GM18870 (cell line): ENCODE data around the gene C14orf180.

Experiments used
- ATAC-seq: cut with Tn5 transposase; IDR thresholded peaks from one replicate; pipeline ENCODE4 v1.9.1; 2021; ENCODE audit warnings: moderate library complexity; ENCODE audit not compliant: unreplicated experiment

Gene C14orf180

DNA sequence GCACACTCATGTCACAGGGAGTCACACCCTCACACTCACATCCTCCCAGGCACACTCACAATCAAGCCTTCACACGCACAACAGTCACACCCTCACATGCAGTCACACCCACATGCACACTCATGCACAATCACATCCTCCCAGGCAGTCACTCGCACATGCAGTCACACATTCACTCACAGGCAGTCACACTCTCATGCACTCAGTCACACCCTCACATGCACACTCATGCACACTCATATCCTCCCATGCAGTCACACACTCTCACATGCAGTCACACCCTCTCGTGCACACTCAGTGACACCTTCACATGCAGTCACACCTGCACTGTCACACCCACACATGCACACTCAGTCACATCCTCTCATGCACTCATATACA is 12.7 kb downstream of the C14orf180 start:
- ATAC-seq = no peak

- no peak for ATAC-seq
Measured at GRCh38 chr14:104592785-104593184, 13.2 kb downstream of the C14orf180 start.

DNA sequence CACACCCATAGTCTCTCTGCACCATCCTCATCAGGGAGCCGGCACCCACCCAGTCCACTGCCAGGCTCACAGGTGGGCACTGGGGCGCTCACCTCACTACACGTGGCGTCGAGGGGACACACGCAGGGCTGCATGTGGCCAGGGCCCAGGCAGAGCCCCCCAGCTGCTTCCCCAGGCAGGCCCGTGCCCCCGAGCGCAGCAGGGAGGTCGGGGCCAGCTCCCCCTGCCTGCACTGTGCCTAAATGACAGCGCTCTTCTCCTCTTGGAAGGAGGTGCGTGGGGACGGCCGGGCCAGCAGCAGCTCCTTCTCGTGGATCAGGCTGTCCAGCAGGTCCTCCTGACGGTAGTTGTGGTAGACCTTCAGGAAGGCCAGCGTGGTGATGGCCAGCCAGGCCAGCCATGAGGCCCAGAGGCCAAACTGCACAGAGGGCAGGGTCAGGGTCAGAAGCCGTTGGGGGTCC is 13.7 kb downstream of the C14orf180 start:
- no peak for ATAC-seq

DNA sequence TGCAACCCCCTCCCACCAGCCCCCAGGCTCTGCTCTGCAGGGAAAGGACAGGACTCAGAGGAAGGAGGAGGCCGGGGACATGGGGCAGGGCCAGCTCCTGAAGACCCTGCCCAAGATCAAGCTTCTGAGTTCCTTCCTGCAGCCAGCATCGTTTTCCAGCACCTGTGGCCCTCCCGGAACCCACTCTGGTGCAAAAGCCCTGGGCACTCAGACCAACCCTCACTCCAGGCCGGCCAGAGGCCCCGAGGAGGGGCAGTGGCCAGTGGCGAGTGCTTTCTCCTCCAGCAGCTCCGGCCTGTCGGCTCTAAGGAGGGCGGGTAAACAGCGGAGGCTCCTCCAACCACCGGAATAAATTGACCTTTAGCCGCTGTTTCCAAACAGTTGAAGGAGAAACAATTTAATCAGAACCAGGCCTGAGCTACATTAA is 14.2 kb downstream of the C14orf180 start:
- ATAC-seq = no peak

DNA sequence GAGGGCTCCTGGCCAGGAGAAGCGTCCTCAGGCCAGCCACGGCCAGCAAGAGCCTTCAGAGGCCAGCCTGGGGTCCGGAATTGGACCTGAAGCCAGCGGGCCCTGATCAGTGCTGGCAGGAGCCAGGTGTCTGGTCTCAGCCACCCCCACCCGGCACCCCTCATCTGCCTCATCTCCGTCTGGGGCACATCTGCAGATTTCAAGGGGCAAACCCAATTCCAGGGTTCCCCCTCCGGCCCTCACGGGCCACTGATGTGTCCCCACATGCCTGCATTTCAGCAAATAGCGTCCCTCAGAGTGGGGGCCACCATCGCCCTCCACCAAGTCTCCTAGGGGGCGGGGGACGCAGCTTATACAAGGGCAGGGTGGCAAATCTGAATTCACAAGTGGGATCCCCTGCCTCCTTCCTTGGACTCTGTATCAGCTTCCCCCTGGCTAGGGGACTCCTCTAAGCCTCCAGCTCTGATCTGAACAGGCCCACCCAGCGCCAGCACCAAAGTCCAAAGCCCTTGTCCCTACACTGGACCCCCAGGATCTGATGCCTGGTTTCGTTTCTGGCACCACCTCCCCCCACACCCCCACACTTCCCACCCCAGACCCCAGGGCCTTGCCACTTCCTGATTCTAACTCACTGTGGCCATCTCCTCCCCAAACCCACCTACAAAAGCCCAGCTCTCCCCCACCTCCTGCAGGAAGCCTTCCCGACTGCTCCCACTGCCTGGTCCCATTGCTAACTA is 14.9 kb downstream of the C14orf180 start:
- no peak for ATAC-seq

DNA sequence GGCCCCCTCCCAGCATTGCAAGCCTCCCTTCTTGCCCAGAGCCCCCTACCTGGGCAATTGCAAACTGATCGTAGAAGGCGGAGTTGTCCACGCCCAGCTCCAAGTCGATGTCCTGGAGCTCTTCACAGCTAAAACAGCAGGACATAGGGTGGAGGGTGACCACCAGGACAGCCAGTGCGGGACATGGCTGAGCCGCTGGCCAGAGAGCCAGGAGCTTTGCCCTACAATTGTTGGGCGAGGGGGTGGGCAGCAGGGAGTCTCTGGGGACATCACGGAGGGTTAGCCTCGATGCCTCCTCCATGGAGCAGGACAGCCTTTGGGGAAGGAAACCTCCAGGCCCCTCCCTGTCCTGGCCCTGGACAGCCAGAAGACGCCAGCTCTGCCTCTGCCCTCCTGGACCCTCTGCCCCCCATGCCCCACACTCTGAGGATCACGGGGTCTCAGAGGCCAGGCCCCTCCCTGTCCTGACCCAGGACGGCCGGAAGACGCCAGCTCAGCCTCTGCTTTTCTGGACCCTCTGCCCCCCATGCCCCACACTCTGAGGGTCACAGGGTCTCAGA is 15.6 kb downstream of the C14orf180 start:
- no peak for ATAC-seq

DNA sequence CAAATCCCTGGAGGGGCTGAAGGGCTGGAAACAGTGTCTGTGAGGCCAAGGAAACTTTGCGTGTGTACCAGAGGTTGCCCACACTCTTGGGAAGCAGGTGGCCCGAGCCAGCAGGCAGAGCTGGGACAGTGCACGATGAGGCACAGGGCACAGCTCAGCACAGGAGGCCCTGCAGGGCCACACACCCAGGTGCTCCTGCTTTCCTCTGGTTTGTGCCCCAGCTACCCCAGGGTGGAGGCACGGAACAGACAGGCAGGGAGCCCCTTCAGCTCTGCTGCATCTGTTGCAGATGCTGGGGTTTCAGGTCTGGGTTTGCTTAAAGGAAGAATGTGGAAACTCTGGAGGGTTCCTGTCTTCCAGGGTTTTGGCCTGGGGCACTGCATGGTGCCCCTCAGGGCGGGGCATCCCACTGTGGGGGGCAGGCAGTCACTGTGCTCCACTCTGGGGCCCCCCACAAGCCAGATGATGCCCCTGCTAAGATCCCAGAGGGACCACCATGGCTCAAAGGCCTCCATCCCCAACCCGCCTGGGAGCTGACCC is 16.4 kb downstream of the C14orf180 start:
- no peak for ATAC-seq

DNA sequence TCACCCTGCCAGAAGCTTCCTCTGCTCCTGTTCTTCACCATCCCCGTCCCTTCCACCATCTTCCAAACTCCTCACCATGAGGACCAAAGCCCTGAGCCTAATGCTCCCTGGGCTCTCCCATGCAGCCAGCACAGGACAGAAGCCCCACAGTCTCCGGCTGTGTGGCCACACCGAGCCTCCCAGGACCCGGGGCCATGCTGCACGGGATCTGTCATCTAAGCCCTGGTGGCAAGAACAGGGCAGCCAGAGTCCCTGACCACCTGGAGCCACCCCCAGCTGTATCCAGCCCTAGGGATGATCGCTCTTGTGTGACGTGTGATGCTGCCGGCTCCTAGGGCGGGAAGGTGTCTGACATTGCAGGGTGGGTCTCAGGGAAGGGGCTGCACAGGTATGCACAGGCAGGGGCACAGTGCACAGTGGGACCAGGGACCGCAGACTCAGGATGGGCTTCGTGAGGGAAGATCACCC is 16.9 kb downstream of the C14orf180 start:
- ATAC-seq = no peak

GRCh38 chr14:104596927-104597351 is 17.4 kb downstream of the C14orf180 start:
- ATAC-seq = no peak

DNA sequence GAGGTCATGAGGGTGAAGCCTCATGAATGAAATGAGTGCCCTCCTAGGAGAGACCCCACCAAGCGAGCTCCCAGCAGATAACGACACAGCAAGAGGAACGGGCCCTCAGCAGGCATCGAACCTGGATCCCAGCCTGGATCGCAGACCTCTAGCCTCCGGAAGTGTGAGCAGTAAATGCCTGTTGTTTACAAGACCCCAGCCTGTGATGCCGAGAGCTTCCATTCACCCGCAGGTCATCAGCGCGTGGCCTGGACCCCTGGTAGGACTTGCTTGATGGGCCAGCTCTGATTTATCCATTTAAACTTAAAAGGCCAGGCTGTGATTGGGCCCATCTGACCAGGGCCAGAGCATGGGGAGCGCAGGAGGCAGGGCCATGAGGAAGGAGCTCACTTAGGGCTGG is 18.0 kb downstream of the C14orf180 start:
- no peak for ATAC-seq

GRCh38 chr14:104598039-104598909 is 18.7 kb downstream of the C14orf180 start:
- no peak for ATAC-seq

- ATAC-seq = no peak
Measured at GRCh38 chr14:104598910-104599273, 19.3 kb downstream of the C14orf180 start.

GRCh38 chr14:104599446-104599845 is 19.9 kb downstream of the C14orf180 start:
- ATAC-seq = no peak

- no peak for ATAC-seq
Measured at GRCh38 chr14:104600141-104600643, 20.6 kb downstream of the C14orf180 start.

- no peak for ATAC-seq
Measured at GRCh38 chr14:104600805-104601204, 21.2 kb downstream of the C14orf180 start.

- no peak for ATAC-seq
Measured at GRCh38 chr14:104601786-104602185, 22.2 kb downstream of the C14orf180 start.

DNA sequence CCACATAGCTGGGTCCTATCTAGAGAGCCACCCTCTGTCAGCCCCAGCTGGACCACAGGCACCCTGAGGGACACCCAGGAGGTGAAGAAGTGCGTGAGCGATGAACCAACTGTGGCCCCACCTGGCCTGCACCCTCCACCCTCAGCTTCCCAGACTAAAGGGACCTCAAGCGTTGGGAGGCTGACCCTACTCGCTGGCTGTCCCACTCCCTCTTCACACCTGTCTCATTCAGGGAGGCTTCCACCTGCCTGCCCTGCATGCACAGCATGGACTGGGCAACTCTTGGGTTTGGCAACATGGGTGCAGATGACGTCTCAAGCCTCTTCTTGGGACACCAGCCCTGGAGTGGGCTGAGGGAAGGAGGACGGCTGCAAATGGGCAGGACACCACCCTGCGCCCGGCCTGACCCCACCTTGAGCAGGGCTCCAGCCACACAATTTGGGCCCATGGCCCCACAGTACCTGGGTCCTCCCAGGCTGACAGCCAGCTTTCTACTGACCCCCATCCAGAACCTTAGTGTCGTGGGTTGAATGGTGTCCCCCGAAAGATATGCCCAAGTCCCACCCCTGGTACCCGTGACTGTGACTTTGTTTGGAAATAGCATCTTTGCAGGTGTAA is 22.9 kb downstream of the C14orf180 start:
- ATAC-seq = no peak

DNA sequence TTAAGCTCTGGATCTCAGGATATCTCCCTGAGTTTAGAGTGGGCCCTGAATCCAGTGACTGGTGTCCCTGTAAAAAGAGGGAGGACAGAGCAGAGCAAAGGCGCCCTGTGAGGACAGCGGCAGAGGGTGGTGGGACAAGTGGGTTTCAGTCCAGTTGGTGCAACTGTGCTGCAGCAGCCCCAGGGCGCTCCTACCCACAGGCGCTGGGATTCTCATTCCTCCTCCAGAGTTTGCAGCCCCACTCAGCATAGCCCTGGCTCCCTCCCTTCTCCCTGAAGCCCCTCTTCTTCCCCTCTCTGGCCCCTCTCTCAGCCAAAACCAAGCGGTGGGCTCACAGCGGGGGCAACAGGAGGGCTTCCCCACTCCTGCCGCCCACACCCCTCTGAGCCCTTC is 23.4 kb downstream of the C14orf180 start:
- no peak for ATAC-seq

DNA sequence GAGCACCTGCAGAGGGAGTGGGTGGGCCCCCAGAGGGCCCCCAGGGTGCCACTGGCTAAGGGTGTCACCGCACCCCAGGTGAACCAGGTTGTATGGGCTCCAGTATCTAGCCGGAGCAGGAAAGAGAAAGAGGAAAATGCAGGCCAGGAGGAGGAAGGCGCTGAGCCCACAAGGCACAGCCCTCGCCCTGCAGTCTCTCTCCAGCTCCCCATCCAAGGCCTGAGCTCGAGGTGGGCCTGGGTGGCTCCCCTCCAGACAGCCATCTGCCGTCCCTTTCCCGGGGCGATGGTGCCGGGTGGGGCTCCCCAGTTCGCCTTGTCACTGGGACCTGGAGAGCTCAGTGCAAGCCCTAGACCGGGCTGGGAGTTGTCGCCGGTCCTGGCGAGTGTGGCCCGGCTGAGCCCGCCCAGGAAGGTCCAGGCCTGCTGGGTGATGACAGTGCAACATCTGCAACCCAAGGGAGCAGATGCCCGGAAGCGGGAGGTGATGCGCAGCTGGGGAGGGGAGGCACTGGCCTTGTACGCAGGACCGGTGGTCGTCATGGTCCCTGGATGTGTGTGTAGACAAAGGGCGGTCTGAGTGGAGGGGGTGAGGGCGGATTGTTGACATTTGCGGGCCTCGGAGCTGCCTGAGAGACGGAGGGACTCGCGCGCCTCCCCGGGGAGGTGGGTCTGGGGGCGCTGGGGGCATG is 24.3 kb downstream of the C14orf180 start:
- ATAC-seq = no peak
